Stimulated activated naive CD4-positive, alpha-beta T cell treated with Interleukin-2 at 50 U/mL for 16 hours (primary cell): Measurements from ENCODE around the gene HTT-AS.
A peak's percentile ranks its signal among the peaks of the same experiment; 100 is the strongest.
"Not testable (repeated sequence)": the region's sequence is repeated elsewhere in the genome, so short reads cannot be mapped to it uniquely, and the experiment has no call there.

Experiments used
- DNase-seq: peaks from one replicate; lab custom pipeline; 2025; lab: John Stamatoyannopoulos, UW

Gene HTT-AS

GRCh38 chr4:3051141-3051897 lies 23.0 kb downstream of the HTT-AS start:
- not testable (repeated sequence) for DNase-seq

- peak; percentile 66 for DNase-seq
Measured at GRCh38 chr4:3047464-3048286, 26.7 kb downstream of the HTT-AS start.

- no peak for DNase-seq
Measured at GRCh38 chr4:3046623-3047022, 27.7 kb downstream of the HTT-AS start.

GRCh38 chr4:3046162-3046561 lies 28.2 kb downstream of the HTT-AS start:
- no peak for DNase-seq

- DNase-seq, result peak; percentile 50
Measured at GRCh38 chr4:3044870-3045819, 29.2 kb downstream of the HTT-AS start.

GRCh38 chr4:3043282-3044020 lies 30.9 kb downstream of the HTT-AS start:
- no peak for DNase-seq

- no peak for DNase-seq
Measured at GRCh38 chr4:3042226-3042625, 32.1 kb downstream of the HTT-AS start.

GRCh38 chr4:3041192-3042142 lies 32.9 kb downstream of the HTT-AS start:
- no peak for DNase-seq

GRCh38 chr4:3040452-3041191 lies 33.7 kb downstream of the HTT-AS start:
- no peak for DNase-seq

GRCh38 chr4:3039706-3040366 lies 34.5 kb downstream of the HTT-AS start:
- DNase-seq, result no peak

- no peak for DNase-seq
Measured at GRCh38 chr4:3037957-3038461, 36.3 kb downstream of the HTT-AS start.

- no peak for DNase-seq
Measured at GRCh38 chr4:3036131-3036952, 38.0 kb downstream of the HTT-AS start.

GRCh38 chr4:3035674-3036073 lies 38.7 kb downstream of the HTT-AS start:
- DNase-seq, result no peak

GRCh38 chr4:3035249-3035648 lies 39.1 kb downstream of the HTT-AS start:
- DNase-seq, result no peak

- no peak for DNase-seq
Measured at GRCh38 chr4:3034231-3034630, 40.1 kb downstream of the HTT-AS start.

- no peak for DNase-seq
Measured at GRCh38 chr4:3031357-3032082, 42.8 kb downstream of the HTT-AS start.
